Muscle of arm (tissue), 12 donors: ENCODE measurements around the gene GRWD1. TPM values are rescaled to one million over a fixed set of nuclear protein-coding genes. Genes with fewer than 3 reads are reported as not detected.
A peak's percentile ranks its signal among the peaks of the same experiment; 100 is the strongest.

Experiments
- DNase-seq: peaks from one replicate; pipeline ENCODE4 v3.0.0-alpha.2; 2013
- polyA plus RNA-seq, 12 donors: library from polyadenylated mRNA; unstranded; fragments of 120-200 nt; gene quantifications; one replicate each; pipeline ENCODE4 v1.2.1, GENCODE V29; 2013; ENCODE audit not compliant: insufficient read length in 12 of 12

Gene GRWD1
- polyA plus RNA-seq, 12 donors: 16.6 to 25.2 (median 20.2) TPM; not detected in 1

DNA sequence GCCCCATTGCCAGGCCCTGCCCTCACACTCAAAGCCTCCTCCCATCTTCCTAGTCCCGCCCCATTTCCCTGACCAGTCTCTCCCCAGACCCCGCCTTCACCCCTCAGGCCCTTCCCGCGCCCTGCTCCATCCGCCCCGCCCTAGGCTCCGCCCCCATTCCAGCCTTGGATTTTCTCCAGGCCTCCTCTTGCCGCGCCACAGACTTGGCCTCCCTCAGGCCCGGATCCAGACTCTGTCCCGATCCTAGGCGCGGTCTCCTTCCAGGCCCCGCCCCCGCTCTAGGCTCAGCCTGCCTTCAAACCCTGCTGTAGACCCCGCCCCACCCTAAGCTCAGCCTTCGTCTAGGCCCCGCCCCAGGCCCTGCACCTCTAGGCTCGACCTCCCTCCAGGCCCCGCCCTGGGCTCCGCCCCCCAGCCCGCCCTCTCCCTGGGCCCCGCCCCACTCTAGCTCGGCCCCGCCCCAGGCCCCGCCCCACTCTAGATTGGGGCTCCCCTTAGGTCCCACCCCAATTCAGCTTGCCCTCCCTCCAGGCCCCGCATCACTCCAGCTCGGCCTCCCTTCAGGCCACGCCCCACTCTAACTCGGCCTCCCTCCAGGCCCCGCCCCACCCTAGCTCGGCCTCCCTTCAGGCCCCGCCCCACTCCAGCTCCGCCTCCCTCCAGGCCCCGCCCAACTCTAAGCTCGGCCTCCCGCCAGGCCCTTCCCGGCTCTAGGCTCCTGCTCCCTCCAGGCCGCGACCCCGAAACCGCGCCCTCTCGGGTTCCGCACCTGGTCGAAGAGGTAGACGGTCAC lies 47.3 kb downstream of the GRWD1 start:
- DNase-seq: peak; percentile 87

DNA sequence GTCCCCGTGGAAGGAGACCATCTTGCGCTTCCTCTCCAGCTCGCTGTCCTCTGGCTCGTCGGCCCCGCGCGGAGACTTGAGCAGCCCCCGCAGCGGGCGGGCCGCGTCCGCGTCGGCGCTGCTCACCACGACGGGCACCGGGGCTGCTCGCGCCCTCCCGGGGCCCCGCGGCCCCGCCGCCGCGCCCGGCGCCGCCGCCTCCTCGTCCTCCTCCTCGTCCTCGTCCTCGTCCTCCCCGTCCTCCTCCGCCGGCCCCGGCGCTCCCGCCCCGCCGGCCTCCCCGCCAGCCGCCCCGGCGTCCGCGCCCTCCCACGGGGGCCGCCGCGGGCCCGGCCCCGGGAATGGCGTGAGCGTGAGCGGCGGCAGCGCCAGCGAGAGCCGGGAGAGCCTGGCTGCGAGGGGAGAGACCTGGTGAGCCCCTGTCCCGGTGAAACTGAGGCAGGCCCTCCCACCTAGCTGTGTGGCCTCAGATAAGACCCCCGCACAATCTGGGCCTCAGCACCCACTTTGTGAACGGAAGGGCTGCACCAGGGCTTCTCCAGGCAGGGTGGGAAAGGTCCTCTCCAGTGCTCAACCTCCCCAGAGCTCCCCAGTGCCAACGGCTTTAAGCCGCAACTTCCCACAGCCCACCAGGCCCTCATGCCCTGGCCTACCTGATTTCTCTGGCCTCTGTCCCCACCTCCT lies 48.1 kb downstream of the GRWD1 start:
- DNase-seq: no peak

DNA sequence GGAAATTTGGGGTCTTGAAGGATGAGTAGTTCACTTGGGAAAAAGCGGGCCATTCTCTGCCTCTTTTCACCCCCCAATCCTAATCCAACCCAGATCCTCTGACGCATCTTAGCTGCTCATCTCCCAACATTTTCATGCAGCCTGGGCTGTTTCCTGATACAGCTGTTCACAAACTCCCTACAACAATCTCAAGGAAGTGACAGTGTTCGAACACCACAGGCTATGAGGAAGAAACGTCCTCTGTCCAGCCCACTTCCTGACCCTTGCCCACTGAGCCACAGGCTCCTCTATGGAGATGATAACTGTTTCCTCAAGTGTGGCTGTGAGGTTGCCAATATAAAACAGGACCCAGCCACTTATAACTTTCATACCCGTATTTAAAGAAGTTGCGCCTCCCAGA lies 49.6 kb downstream of the GRWD1 start:
- no peak for DNase-seq

DNA sequence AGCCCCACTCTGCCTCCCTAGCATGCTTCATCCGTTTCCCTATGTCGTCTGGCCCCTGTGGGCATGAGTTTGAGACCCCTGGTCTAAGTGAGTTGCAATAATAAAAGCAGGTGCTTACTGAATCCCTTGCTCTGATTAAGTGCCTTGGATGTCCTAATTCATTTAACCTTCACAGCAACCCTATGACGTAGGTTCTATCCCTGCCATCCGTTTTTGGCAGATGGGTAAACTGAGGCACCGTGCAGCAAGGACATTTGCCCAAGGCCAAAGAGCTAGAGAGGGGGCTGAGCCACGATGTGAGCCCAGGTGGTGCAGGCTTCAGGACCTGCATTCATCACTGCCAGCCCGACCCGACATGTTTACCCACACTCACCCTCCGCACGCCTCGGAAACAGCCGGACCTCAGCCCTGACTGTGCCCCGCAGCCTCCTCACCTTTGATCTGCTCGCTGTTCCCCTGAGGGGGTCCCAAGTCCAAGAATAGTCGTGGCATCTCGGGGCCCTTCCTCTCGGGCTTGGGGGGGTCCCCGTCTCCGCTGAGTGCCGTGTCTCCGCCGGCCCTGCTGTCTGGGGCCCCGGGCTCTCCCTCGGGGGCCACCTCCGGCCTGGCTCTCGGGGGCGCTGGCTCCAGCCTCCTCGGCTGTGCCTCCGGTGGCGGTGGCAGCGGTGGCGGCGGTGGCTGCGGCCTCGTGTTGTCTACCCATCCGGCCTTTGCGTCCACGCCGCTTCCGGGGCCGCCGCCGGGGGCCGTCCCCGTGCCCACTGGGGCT lies 51.4 kb downstream of the GRWD1 start:
- DNase-seq: no peak

DNA sequence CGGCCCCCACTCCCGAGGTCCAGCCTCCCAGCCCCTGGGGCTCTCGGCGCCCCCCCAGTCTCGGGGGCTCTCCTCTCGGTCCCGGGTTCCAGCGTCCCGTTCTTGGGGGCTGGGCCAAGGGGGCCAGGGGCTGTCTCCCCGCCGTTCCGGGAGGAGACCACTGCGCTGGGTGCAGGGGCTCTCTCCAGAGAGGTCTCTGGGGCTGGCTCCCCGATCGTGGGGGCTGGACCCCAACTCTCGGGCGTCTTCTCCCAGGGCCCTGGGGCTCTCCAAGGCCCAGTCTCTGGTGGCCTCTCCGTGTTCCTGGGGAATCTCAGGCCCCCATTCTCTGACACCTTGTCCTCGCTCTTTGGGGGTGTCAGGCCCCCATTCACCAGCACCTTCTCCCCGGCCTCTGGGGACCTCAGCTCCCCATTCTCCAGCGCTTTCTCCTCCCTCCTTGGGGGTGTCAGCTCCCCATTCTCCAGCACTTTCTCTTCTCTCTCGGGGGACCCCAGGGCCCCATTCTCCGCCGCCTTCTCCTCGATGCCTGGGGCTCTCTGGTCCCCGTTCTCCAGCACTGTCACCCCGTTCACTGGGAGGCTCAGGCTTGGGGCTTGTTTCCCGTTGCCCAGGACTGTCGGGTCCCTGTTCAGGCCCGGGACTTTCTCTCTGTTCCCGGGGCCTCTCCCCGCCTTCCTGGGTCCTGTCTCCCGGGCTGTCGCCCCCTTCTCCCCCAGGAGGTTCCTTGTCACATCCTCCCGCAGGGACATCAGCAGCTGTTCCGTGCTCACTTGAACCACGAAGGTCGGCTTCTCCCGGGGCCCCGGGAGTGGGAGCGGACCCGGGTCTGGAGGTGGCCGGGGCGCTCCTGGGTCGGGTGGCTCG lies 52.2 kb downstream of the GRWD1 start:
- DNase-seq: no peak

DNA sequence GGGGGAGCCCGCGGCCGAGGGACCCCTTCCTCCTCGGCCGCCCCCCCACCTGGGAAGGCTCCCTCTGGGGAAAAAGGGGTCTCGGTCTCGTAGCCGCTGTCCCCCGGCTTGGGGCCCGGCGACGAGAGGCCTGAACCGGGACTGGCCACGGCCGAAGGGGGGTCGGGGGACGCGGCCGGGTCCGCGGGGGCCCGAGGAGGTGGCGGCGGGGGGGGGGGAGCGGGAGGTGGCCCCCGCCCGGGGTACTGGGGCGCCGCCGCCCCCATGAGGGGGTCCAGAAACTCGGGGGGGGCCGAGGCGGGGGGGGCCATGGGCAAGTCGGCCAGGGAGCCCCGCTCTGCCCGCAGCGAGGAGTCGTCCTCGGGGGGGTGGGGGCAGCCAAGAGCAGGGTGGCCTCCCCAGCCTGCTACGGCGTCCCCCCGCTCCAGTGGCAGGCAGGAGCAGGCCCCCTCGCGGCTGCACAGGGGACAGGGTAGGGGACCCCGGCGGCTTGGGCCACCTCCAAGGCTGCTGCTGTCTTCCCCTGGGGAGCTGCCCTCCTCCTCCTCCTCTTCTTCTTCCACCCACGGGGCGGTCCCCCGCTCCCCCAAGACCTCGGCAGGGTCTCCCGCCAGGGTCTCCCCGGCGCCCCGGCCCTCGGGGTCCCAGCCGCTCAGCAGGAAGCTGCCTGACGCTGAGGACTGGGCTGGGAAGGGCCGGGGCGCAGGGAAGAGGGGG lies 53.0 kb downstream of the GRWD1 start:
- DNase-seq: no peak

DNA sequence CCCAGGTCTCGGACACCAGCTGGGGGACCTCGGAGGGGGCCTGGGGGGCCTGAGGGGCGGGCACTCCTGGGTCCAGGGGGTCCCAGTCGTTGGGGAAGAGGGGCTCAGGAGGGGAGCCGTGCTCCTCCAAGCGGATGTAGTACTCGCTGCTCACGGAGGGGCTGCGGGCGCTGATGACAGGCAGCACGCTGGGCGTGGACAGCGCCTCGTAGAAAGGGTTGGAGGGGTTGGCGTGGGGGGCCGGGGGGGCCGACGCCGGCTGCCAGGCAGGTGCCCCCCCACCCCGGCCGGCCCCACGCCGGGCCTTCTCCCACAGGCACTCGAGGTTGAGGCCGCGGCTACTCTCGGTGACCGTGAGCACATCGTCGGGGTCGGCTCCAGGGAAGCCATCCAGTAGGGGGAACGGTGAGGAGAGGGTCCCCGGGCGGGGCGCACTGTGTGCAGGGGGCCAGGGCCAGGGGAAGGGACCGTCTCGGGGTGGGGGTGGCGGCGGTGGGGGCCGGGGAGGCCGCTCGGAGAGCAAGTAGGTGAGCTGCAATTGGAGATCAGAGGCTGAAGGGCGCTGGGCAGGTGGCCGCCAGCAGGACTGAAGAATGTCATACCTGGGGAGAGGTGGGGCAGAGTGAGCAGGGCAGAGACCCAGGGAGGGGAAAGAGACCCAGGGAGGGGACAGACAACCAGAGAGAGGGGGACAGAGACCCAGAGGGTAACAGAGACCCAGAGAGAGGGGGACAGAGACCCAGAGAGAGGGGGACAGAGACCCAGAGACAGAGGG lies 53.7 kb downstream of the GRWD1 start:
- DNase-seq: no peak

DNA sequence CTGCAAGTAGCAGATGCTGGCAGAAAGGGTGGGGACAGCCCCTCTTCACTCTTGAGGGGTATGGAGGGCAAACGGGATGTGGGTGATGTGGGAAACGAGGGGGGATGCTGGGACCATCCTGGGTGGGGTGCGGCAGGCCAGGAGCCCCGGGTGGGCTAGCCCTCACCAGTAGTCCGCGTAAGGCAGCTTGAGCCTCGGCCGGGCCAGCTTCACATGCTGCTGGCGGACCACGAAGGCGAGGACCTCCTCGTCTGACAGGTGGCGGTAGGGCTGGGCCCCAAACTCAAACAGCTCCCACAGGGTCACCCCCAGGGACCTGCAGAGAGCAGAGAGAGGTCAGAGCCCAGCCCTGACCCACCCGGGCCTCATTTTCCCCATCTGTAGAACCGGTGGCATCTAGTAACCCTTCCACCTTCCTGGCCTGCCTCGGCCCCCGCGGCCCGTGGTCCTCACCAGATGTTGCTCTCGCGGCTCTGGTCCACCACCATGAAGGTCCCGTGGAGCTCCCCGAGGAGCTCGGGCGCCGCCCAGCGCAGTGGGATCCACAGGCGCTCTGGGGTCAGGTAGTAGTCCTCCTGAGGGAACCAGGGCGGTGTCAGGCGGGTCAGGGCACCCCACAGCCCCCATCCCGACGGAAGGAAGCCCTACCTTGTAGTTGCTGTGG lies 55.2 kb downstream of the GRWD1 start:
- no peak for DNase-seq

DNA sequence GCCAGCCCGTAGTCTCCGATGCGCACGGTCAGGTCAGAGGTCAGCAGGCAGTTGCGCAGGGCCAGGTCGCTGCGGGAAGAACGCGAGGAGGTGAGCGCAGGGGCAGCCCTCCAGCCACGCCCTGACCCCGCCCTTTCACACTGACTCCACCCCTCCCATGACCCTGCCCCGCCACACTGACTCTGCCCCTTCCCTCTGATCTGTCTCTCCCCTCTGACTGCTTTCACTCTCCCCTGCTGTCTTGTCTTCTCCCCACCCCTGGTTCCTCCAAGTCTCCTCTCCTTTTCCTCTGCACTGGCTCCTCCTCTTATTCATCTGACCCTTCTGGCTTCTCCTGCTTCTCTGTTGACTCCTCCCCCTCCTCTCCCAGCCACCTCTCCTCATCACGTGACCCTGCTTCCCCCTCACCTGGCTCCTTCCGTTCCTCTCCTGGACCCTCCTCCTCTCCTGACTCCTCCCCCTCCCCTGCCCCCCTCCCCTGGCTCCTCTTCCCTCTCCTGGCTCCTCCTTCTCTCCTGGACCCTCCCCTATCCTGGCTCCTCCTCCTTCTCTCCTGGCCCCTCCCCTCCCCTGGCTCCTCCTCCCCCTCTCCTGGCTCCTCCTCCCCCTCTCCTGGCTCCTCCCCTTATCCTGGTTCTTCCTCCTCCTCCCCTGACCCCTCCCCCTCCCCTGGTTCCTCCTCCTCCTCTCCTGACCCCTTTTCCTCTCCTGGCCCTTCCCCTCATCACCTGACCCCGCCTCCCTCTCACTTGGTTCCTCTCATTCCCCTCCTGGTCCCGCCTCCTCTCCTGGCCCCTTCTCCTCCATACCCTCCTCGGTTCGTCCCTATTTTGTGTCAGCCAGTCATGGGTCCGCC lies 55.9 kb downstream of the GRWD1 start:
- DNase-seq: no peak

DNA sequence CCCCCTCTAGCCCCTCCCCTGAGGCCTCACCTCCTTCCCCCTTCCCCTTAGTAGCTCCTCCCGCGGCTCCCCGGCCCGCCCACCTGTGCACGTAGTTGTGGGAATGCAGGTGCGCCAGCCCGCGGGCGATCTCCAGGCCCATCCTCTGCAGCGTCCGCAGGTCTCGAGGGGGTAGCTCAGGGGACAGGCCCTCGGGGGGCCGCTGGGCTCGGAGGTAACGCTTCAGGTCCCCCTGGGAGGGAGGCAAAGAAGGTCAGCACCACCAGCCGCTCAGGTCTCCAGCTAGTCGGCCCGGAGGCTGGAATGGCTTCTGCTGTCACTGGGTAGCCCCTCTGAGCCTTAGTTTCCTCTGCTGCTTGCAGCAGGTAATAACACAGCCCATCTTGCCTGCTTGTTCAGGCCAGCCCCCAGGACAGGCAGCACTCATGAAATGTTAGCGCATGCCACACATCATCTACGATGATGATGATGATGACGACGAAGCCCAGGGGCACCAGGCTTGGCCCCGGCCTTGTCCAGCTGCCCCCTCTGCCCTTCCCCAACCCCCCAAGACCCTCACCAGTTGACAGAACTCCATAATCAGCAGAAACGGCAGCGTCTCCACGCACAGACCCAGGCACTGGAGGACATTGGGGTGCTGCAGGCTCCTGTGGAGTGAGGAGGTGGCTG lies 56.7 kb downstream of the GRWD1 start:
- DNase-seq: no peak

DNA sequence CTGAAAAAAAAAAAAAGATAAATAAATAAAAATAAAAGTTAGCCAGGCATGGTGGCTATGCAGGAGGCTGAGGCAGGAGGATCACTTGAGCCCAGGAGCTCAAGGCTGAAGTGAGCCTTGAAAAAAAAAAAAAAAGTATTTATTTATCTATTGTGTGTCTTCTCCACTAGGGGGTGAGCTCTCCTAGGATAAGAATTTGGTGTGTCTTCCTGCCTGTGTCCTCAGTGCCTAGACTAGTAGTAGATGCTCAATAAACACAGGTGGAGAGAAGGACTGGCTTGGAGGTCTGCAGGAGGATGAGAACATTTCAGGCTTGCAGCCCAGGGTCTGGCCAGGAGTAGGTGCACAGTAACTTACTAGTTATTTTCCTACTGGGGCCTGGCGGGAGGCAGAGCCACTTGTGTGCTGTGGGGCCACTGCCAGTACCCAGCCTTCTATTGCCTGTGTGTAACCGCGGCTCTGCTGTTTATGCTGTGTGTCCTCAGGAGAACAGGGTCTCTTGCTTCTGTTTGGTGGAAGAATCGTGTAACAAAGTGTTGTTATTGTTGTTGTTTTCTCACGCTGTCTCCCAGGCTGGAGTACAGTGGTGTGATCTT lies 60.5 kb downstream of the GRWD1 start:
- no peak for DNase-seq

Other genes with a start within 250 kb of the GRWD1 start
- gene CARD8, start 190.1 kb upstream of the GRWD1 start, polyA plus RNA-seq: 10 to 100 TPM in 11 of 12 donors, not detected in 1; 32.6 to 66.1 (median 46.1) TPM
- gene ZNF114, start 175.9 kb upstream of the GRWD1 start, polyA plus RNA-seq: 1 to 10 TPM in 11 of 12 donors, not detected in 1; 1.2 to 6.3 (median 3.3) TPM
- 100 to 1,000 TPM in 10 of 12 donors, 10 to 100 TPM in 1, not detected in 1; 87.0 to 162 (median 145) TPM for gene EMP3, start 120.4 kb upstream of the GRWD1 start, polyA plus RNA-seq
- gene TMEM143, start 82.0 kb upstream of the GRWD1 start, polyA plus RNA-seq: 10 to 100 TPM in 10 of 12 donors, 1 to 10 TPM in 1, not detected in 1; 9.2 to 21.5 (median 17.1) TPM
- not detected for gene SYNGR4, start 81.6 kb upstream of the GRWD1 start, polyA plus RNA-seq
- gene KDELR1, start 54.4 kb upstream of the GRWD1 start, polyA plus RNA-seq: 100 to 1,000 TPM in 11 of 12 donors, not detected in 1; 101 to 185 (median 124) TPM
- gene GRIN2D, start 52.3 kb upstream of the GRWD1 start, polyA plus RNA-seq: 1 to 10 TPM in 8 of 12 donors, under 1 TPM in 3, not detected in 1; 0.73 to 4.0 (median 1.3) TPM
- gene KCNJ14, start 9.6 kb downstream of the GRWD1 start, polyA plus RNA-seq: 1 to 10 TPM in 3 of 12 donors, under 1 TPM in 7, not detected in 2; 0.54 to 1.3 (median 0.83) TPM
- gene CYTH2, start 23.4 kb downstream of the GRWD1 start, polyA plus RNA-seq: 10 to 100 TPM in 11 of 12 donors, not detected in 1; 32.5 to 76.9 (median 41.0) TPM
- gene LMTK3, start 65.9 kb downstream of the GRWD1 start, polyA plus RNA-seq: 1 to 10 TPM in 1 of 12 donors, under 1 TPM in 7, not detected in 4; 0.07 to 1.9 (median 0.12) TPM
- 10 to 100 TPM in 1 of 12 donors, 1 to 10 TPM in 2, under 1 TPM in 5, not detected in 4; 0.13 to 13.1 (median 0.31) TPM for gene SULT2B1, start 106.2 kb downstream of the GRWD1 start, polyA plus RNA-seq
- gene SPACA4, start 160.8 kb downstream of the GRWD1 start, polyA plus RNA-seq: under 1 TPM in 1 of 12 donors, not detected in 11; 0.57 TPM
- 10 to 100 TPM in 1 of 12 donors, 1 to 10 TPM in 2, under 1 TPM in 4, not detected in 5; 0.09 to 18.2 (median 0.46) TPM for gene FAM83E, start 169.1 kb downstream of the GRWD1 start, polyA plus RNA-seq
- 1,000 to 10,000 TPM; 1,133 to 1,917 (median 1,470) TPM for gene RPL18, start 173.2 kb downstream of the GRWD1 start, polyA plus RNA-seq
- 10 to 100 TPM in 2 of 12 donors, 1 to 10 TPM in 9, not detected in 1; 5.5 to 27.2 (median 7.2) TPM for gene SPHK2, start 173.5 kb downstream of the GRWD1 start, polyA plus RNA-seq
- 10 to 100 TPM in 3 of 12 donors, 1 to 10 TPM in 8, not detected in 1; 3.7 to 11.3 (median 5.3) TPM for gene DBP, start 191.4 kb downstream of the GRWD1 start, polyA plus RNA-seq
- gene CA11, start 200.2 kb downstream of the GRWD1 start, polyA plus RNA-seq: 10 to 100 TPM in 6 of 12 donors, 1 to 10 TPM in 5, not detected in 1; 5.8 to 20.9 (median 10.5) TPM
- 1 to 10 TPM in 6 of 12 donors, under 1 TPM in 4, not detected in 2; 0.56 to 2.2 (median 1.2) TPM for gene NTN5, start 227.0 kb downstream of the GRWD1 start, polyA plus RNA-seq
- gene FUT2, start 250.0 kb downstream of the GRWD1 start, polyA plus RNA-seq: 1 to 10 TPM in 1 of 12 donors, under 1 TPM in 9, not detected in 2; 0.34 to 1.2 (median 0.73) TPM